Measurements from ENCODE around the gene KIF1B. TPM values are rescaled to one million over a fixed set of nuclear protein-coding genes. Genes with fewer than 3 reads are reported as not detected.
"Not testable (repeated sequence)": the region's sequence is repeated elsewhere in the genome, so short reads cannot be mapped to it uniquely, and the experiment has no call there.

KIF1B gene
- total and polyA plus RNA-seq, 10 of the 15 experiments (the other 5 are each of a cell fraction or from before 2014, with no cell fraction given) = 2.1 to 16.5 (median 8.7) TPM

GRCh38 chr1:10374442-10374860 is 164.1 kb downstream of the KIF1B start (continued):
- TF ChIP-seq ZNF207 (IDR thresholded peaks at IDR 0.05; ENCODE audit: borderline replicate concordance) (no peak), RAD51 (IDR thresholded peaks at IDR 0.05) (no peak), CBFB (IDR thresholded peaks at IDR 0.05; ENCODE audit: low read depth) (no peak), POU2F2 (IDR thresholded peaks at IDR 0.05; ENCODE audit: borderline replicate concordance, low read depth, low read length) (no peak), ZNF384 (IDR thresholded peaks at IDR 0.05; ENCODE audit: borderline replicate concordance, low read depth, low read length) (no peak), NR2C1 (IDR thresholded peaks at IDR 0.05) (no peak), TCF7 (IDR thresholded peaks at IDR 0.05; ENCODE audit: borderline replicate concordance) (no peak), CHD2 (IDR thresholded peaks at IDR 0.05; ENCODE audit: borderline replicate concordance, low read depth, low read length) (no peak)

DNA sequence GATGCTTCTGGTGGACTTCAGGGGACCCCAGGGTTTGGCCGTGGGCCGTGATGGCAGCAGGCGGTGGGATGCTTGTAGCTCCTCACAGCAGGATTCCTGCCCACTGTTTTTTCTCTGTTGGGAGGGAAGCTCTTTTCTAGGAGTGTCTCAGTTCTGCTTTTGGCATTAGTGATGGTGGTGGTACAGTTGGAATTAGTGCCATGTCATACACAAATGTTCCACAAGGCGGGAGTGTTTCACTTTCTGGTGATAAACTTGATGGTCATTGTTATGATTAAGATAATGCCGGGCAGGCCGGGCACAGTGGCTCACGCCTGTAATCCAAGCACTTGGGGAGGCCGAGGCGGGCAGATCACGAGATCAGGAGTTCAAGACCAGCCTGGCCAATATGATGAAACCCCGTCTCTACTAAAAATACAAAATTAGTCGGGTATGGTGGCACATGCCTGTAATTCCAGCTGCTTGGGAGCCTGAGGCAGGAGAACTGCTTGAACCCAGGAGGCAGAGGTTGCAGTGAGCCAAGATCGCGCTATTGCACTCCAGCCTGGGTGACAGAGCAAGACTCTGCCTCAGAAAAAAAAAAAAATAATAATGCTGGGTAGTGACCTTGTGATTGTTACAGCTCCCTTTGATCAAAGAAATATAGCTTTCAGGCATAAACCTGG is 167.1 kb downstream of the KIF1B start:
- H3K9ac ChIP-seq (ENCODE audit: control insufficient read depth, insufficient read depth, low read length); H3K36me3 ChIP-seq (ENCODE audit: control insufficient read depth in 2 of 2, insufficient read depth in 2 of 2, low read length in 1 of 2); H3K27me3 ChIP-seq (replicated peaks in 1 of 2; ENCODE audit: control insufficient read depth in 2 of 2, insufficient read depth in 2 of 2, low read length in 1 of 2); H3K4me1 ChIP-seq (ENCODE audit: control insufficient read depth, insufficient read depth, low read length); H3K79me2 ChIP-seq (ENCODE audit: control insufficient read depth, insufficient read depth, low read length); H3K4me2 ChIP-seq (ENCODE audit: control insufficient read depth, insufficient read depth); H4K20me1 ChIP-seq (ENCODE audit: control insufficient read depth, insufficient read depth); POLR2A ChIA-PET; H3K27ac ChIP-seq (ENCODE audit: control insufficient read depth, insufficient read depth); in situ Hi-C loops (cut with MboI); FAIRE-seq; H2AFZ ChIP-seq (ENCODE audit: control insufficient read depth, low read depth, low read length); H3K4me3 ChIP-seq; BruUV-seq (replicated peaks); H3K9me3 ChIP-seq (replicated peaks; ENCODE audit: control insufficient read depth, insufficient read depth, low read length): not testable (repeated sequence)
- DNase-seq (ENCODE audit: low read depth, low spot score) (peak; percentile 15), ATAC-seq (peak; percentile 82)
- 47% methylated on average over 14 of the region's 14 CpGs for WGBS (ENCODE audit: insufficient coverage, insufficient replicate concordance, low lambda C conversion rate, missing lambda C conversion rate)
- CTCF ChIA-PET = interaction anchor here (0.6 to 3.3 kb wide), 16 partner anchors 10 to 613 kb away, joined by 3 to 13 read pairs (median 6); partner anchors contain the start of genes CENPS, KIF1B and PGD
- RAD21 ChIA-PET (ENCODE audit: unreplicated experiment) = interaction anchor here (0.5 to 1.3 kb wide), 5 partner anchors 17 to 167 kb away, joined by 3 to 11 read pairs (median 3); partner anchors contain the start of genes CENPS, KIF1B and PGD
- TF ChIP-seq RAD21 (IDR thresholded peaks at IDR 0.05; ENCODE audit: insufficient read depth, low read depth, low read length) = peak; percentile 80
- peak; percentile 26; the same call in 1 of the 2 replicates for TF ChIP-seq ZNF24 (IDR thresholded peaks at IDR 0.05)
- TF ChIP-seq SPI1 (IDR thresholded peaks at IDR 0.05; ENCODE audit: borderline replicate concordance, insufficient read depth, low read depth, low read length) = peak; percentile 82
- TF ChIP-seq SMC3 (IDR thresholded peaks at IDR 0.05; ENCODE audit: borderline replicate concordance, low read length) = peak; percentile 70
- TF ChIP-seq RUNX3 (IDR thresholded peaks at IDR 0.05; ENCODE audit: low read length) = peak; percentile 15; the same call in 1 of the 2 replicates
- TF ChIP-seq YY1 (IDR thresholded peaks at IDR 0.05; ENCODE audit: low read depth, low read length) = peak; percentile 66; the same call in 1 of the 2 replicates
- 0 out of 4 replicates have a peak, but pooled peaks of 1 of the 2 experiments have one; percentile 30 for TF ChIP-seq IKZF2 (IDR thresholded peaks at IDR 0.05)
- TF ChIP-seq, protein P1, sequence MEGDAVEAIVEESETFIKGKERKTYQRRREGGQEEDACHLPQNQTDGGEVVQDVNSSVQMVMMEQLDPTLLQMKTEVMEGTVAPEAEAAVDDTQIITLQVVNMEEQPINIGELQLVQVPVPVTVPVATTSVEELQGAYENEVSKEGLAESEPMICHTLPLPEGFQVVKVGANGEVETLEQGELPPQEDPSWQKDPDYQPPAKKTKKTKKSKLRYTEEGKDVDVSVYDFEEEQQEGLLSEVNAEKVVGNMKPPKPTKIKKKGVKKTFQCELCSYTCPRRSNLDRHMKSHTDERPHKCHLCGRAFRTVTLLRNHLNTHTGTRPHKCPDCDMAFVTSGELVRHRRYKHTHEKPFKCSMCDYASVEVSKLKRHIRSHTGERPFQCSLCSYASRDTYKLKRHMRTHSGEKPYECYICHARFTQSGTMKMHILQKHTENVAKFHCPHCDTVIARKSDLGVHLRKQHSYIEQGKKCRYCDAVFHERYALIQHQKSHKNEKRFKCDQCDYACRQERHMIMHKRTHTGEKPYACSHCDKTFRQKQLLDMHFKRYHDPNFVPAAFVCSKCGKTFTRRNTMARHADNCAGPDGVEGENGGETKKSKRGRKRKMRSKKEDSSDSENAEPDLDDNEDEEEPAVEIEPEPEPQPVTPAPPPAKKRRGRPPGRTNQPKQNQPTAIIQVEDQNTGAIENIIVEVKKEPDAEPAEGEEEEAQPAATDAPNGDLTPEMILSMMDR (IDR thresholded peaks at IDR 0.05 in 2 of 3, conservative IDR thresholded peaks at IDR 0.05 in 1 of 3; ENCODE audit: control insufficient read depth in 2 of 3, extremely low read depth in 1 of 3, insufficient read depth in 1 of 3, low read depth in 3 of 3, low read length in 3 of 3) = peak; percentile 59 to 71 (median 65)
- SMC1A ChIA-PET (ENCODE audit: uncharacterized antibody, unreplicated experiment) = interaction anchor here (0.6 to 1.8 kb wide), 9 partner anchors 10 to 252 kb away, joined by 3 to 7 read pairs (median 3); partner anchors contain the start of genes CENPS and PGD
- intact Hi-C loops (cut with micrococcal nuclease; ENCODE audit: unreplicated experiment) = loop anchor here (1.0 kb wide), 1 partner anchor 51 kb away; no protein-coding TSS in a partner anchor
